NCI-H1092 treated with DMSO at 0.1 percent for 48 hours (cell line): ENCODE data around the gene SLC34A1.
A peak's percentile ranks its signal among the peaks of the same experiment; 100 is the strongest.
"Not testable (repeated sequence)": the region's sequence is repeated elsewhere in the genome, so short reads cannot be mapped to it uniquely, and the experiment has no call there.

Experiments used
- DNase-seq: peaks from one replicate; lab custom pipeline; 2025; lab: John Stamatoyannopoulos, UW

Gene SLC34A1

GRCh38 chr5:177355868-177356168, 28.4 kb upstream of the SLC34A1 start:
- DNase-seq: no peak

GRCh38 chr5:177356746-177357145, 27.5 kb upstream of the SLC34A1 start:
- no peak for DNase-seq

GRCh38 chr5:177357146-177357458, 27.1 kb upstream of the SLC34A1 start:
- DNase-seq: no peak

- DNase-seq: peak; percentile 24
Observed at GRCh38 chr5:177357459-177358351, 26.5 kb upstream of the SLC34A1 start, which contains the start of gene RGS14. Gene RGS14, plus strand, starts transcription at chr5:177357924. Its CDS starts 101 bp downstream, at chr5:177358025.

- DNase-seq: no peak
Observed at GRCh38 chr5:177358370-177358819, 25.8 kb upstream of the SLC34A1 start.

GRCh38 chr5:177359451-177359851, 24.8 kb upstream of the SLC34A1 start:
- DNase-seq: no peak

GRCh38 chr5:177359860-177360259, 24.4 kb upstream of the SLC34A1 start:
- DNase-seq: no peak

GRCh38 chr5:177360740-177361139, 23.5 kb upstream of the SLC34A1 start:
- not testable (repeated sequence) for DNase-seq

GRCh38 chr5:177361418-177362291, 22.6 kb upstream of the SLC34A1 start:
- no peak for DNase-seq

GRCh38 chr5:177362292-177362609, 22.0 kb upstream of the SLC34A1 start:
- DNase-seq: no peak

GRCh38 chr5:177362610-177363507, 21.4 kb upstream of the SLC34A1 start:
- DNase-seq: peak; percentile 7

GRCh38 chr5:177363565-177363964, 20.7 kb upstream of the SLC34A1 start:
- DNase-seq: no peak

GRCh38 chr5:177364159-177364962, 19.9 kb upstream of the SLC34A1 start:
- DNase-seq: no peak

GRCh38 chr5:177365845-177366527, 18.2 kb upstream of the SLC34A1 start:
- DNase-seq: no peak

- no peak for DNase-seq
Observed at GRCh38 chr5:177366528-177367322, 17.5 kb upstream of the SLC34A1 start.

- no peak for DNase-seq
Observed at GRCh38 chr5:177367323-177367848, 16.8 kb upstream of the SLC34A1 start.

- no peak for DNase-seq
Observed at GRCh38 chr5:177367981-177368868, 16.0 kb upstream of the SLC34A1 start.

GRCh38 chr5:177368869-177369644, 15.2 kb upstream of the SLC34A1 start:
- DNase-seq: no peak
